ENCODE measurements around the gene LCNL1. TPM values are rescaled to one million over a fixed set of nuclear protein-coding genes. Genes with fewer than 3 reads are reported as not detected.

Gene LCNL1
- total RNA-seq, 2 experiments from 2014 or later = not detected

DNA sequence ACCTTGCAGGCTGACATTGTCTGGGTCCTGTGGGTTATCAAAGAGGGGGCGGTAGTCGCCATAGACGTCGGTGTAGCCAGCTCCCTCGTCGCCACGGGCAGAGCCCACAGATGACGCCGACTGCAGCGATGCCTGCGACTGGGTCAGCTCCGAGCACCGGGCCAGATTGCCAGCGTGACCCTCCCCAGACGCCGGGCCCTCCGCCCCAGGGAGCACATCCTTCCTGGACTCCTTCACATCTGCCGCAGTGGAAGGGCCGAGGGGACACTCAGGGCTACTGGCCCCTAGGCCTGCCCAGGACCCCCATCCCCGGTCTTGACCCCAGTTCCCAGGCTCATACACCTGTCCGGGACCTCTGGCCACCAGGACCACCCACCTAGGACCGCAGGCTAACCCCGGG lies 31.4 kb downstream of the LCNL1 start:
- intact Hi-C loops (cut with micrococcal nuclease) = no loop called here
- no peaks in the 10 kb centered on the region for H3K4me1 Mint-ChIP-seq (ENCODE audit: low read depth)
- ChIA-PET CTCF (interaction anchor here (1.6 kb wide), 1 partner anchor 15 kb away, joined by 4 read pairs; no protein-coding TSS in a partner anchor), POLR2A (no interaction called here)
- no peaks in the 10 kb centered on the region for H3K36me3 Mint-ChIP-seq
- no peaks in the 10 kb centered on the region for H3K27me3 Mint-ChIP-seq
- no peak overlapping the region for H3K4me3 Mint-ChIP-seq
- DNase-seq = no peak
- no peaks in the 10 kb centered on the region for H3K9me3 Mint-ChIP-seq
- no peak overlapping the region for H3K27ac Mint-ChIP-seq

DNA sequence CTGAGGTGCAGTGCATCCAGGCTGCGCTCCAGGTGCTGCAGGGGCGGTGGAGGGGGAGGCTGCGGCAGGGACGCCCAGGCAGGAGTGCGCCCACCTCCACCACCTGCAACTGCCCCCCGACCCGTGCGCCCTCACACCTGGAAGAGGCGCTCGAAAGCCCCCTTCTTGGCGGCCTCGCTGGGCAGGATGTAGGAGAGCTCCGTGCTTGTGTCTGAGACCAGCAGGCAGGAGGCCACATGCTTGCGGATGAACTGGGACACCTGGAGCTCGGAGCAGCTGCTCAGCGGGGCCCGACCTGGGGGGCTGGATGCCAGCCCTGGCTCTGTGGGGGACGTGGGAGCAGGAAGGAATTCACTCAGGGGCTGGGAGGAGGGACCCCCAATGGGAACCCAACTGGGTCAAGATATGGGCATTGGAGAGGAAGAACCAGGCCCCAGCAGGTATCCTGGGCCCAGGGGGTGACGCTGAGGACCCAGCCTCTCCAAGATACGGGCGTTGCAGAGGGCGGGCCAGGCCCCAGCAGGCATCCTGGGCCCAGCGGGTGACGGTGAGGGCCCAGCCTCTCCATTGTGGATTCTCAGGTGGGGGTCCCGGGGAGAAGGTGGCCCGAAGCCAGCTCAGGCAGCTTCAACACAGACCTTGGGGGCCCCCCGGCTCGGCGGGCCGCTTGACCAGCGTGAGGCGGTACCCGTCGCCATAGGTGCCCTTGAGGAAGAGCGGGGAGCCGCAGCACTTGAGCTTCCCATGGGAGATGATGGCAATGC lies 32.2 kb downstream of the LCNL1 start:
- no peak for DNase-seq
- Mint-ChIP-seq H3K4me1 (ENCODE audit: low read depth) (no peaks in the 10 kb centered on the region), H3K27ac (no peak overlapping the region), H3K4me3 (no peak overlapping the region), H3K9me3 (no peaks in the 10 kb centered on the region), H3K27me3 (no peaks in the 10 kb centered on the region), H3K36me3 (no peaks in the 10 kb centered on the region)
- intact Hi-C loops (cut with micrococcal nuclease) = no loop called here
- ChIA-PET POLR2A (no interaction called here), CTCF (interaction anchor here (1.6 kb wide), 1 partner anchor 14 kb away, joined by 4 read pairs; no protein-coding TSS in a partner anchor)

DNA sequence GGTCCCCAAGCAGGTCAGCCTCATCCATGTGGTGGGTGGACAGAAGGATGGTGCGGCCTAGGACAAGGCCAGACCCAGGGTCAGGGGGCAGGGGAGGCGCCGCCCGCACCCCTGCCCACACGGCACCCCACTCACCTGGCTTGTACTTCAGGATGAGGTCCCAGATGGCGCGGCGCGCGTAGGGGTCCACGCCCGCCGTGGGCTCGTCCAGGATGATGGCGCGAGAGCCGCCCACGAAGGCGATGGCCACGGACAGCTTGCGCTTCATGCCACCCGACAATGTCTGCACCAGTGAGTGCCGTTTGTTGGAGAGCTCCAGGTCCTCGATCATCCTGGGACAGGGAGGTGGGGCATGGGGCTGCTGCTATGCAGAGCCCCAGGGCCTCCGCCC lies 32.7 kb downstream of the LCNL1 start:
- H3K27me3 Mint-ChIP-seq = no peaks in the 10 kb centered on the region
- ChIA-PET CTCF (interaction anchor here (1.6 kb wide), 1 partner anchor 14 kb away, joined by 4 read pairs; no protein-coding TSS in a partner anchor), POLR2A (no interaction called here)
- H3K36me3 Mint-ChIP-seq = no peaks in the 10 kb centered on the region
- no peaks in the 10 kb centered on the region for H3K4me1 Mint-ChIP-seq (ENCODE audit: low read depth)
- intact Hi-C loops (cut with micrococcal nuclease) = no loop called here
- no peaks in the 10 kb centered on the region for H3K9me3 Mint-ChIP-seq
- no peak for DNase-seq
- no peak overlapping the region for H3K4me3 Mint-ChIP-seq
- H3K27ac Mint-ChIP-seq = no peak overlapping the region

DNA sequence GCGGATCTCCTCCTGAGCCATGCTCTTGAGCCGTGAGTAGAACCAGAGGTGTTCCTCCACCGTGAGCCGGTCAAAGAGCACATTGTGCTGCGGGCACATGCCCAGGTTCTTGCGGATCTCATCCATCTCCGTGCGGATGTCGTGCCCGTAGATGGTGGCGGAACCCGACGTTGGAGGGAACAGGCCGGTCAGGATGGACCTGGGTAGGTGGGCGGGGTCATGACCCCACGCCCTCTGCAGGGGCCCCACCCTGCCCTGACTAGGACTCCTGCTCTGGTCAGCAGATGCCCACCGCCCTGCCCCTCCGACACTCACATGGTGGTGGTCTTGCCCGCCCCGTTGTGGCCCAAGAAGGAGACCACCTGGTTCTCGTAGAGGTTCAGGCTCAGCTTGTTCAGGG lies 33.2 kb downstream of the LCNL1 start:
- Mint-ChIP-seq H3K4me3 (no peak overlapping the region), H3K27me3 (no peaks in the 10 kb centered on the region), H3K36me3 (no peaks in the 10 kb centered on the region), H3K4me1 (ENCODE audit: low read depth) (no peaks in the 10 kb centered on the region), H3K27ac (no peak overlapping the region), H3K9me3 (no peaks in the 10 kb centered on the region)
- ChIA-PET POLR2A (no interaction called here), CTCF (no interaction called here)
- intact Hi-C loops (cut with micrococcal nuclease) = no loop called here
- no peak for DNase-seq

DNA sequence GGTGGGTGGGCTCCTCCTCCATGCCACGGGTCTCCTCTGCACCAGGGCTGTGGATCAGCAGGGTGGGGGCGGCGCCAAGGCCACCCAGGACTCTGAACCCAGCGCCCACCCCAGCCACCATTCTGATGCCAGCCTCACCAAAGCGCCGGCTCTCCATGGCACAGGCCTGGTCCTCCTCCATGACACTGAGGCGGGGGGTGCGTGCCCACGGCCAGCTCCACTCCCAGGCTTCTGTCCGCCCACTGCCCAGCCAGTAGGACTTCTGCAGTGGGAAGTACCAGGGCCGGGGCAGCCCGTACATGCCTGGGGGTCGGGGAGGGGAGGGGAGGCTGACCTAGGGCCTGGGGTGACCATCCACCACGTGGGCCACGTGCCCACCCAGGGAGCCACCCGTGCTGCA lies 33.6 kb downstream of the LCNL1 start:
- no peaks in the 10 kb centered on the region for H3K9me3 Mint-ChIP-seq
- no peak overlapping the region for H3K4me3 Mint-ChIP-seq
- intact Hi-C loops (cut with micrococcal nuclease) = no loop called here
- H3K4me1 Mint-ChIP-seq (ENCODE audit: low read depth) = no peaks in the 10 kb centered on the region
- POLR2A ChIA-PET = no interaction called here
- no peak overlapping the region for H3K27ac Mint-ChIP-seq
- H3K27me3 Mint-ChIP-seq = no peaks in the 10 kb centered on the region
- H3K36me3 Mint-ChIP-seq = no peaks in the 10 kb centered on the region
- CTCF ChIA-PET = no interaction called here
- no peak for DNase-seq

DNA sequence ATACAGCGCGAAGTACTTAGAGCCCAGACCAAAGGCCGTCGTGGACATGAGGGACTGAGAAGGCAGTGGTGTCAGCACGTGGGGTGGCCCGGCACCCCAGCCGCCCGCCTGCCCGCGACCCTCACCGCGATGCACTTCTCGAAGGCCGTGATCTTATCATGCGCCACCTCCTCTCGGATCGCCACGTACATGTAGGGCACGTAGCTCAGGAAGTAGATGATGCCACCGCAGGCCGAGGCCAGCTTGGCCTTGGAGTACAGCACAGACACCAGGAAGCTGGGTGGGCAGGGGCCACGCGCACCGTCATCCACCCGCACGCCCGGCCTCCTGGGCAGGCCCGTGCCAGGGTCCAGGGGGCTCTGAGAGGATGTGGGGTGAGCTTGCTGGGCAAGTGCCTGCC lies 34.3 kb downstream of the LCNL1 start:
- Mint-ChIP-seq H3K4me1 (ENCODE audit: low read depth) (no peaks in the 10 kb centered on the region), H3K27ac (no peak overlapping the region), H3K27me3 (no peaks in the 10 kb centered on the region), H3K36me3 (no peaks in the 10 kb centered on the region), H3K9me3 (no peaks in the 10 kb centered on the region), H3K4me3 (no peak overlapping the region)
- intact Hi-C loops (cut with micrococcal nuclease) = no loop called here
- no peak for DNase-seq
- ChIA-PET CTCF (no interaction called here), POLR2A (no interaction called here)

DNA sequence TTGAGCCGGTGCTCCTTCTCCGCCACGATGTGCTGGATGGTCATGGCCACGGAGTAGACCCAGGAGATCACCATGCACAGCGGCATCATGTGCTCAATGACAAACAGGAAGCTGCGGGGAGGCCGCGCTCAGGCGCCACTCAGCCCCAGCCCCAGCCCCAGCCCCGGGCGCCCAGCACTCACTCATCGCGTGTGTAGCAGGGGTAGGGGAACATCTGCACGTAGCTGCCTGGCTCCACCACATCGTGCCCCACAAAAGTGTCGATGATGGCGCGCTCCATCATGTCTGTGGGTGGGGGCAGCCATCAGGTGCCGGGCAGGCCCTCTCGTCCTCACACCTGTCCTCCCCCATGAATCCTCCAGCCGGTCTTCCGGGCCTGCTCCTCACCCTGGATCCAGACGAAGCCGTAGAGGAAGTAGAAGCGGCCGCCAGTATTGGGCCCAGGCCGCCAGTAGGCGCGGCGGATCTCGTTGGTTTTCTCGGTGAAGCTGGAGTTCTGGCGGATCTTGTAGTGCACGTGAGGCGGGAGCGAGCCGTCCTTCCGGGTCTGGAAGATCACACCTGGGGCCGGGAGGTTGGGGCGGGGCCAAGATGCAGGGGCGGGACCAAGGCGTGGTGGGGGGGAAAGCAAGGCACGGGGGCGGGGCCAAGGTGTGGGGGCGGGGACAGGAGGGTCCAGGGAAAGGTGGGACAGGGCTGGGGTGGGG lies 35.2 kb downstream of the LCNL1 start:
- no peak overlapping the region for H3K27ac Mint-ChIP-seq
- H3K27me3 Mint-ChIP-seq = no peaks in the 10 kb centered on the region
- H3K36me3 Mint-ChIP-seq = no peaks in the 10 kb centered on the region
- CTCF ChIA-PET = no interaction called here
- no peak for DNase-seq
- H3K4me3 Mint-ChIP-seq = no peak overlapping the region
- POLR2A ChIA-PET = no interaction called here
- H3K9me3 Mint-ChIP-seq = no peaks in the 10 kb centered on the region
- H3K4me1 Mint-ChIP-seq (ENCODE audit: low read depth) = no peaks in the 10 kb centered on the region
- intact Hi-C loops (cut with micrococcal nuclease) = no loop called here

DNA sequence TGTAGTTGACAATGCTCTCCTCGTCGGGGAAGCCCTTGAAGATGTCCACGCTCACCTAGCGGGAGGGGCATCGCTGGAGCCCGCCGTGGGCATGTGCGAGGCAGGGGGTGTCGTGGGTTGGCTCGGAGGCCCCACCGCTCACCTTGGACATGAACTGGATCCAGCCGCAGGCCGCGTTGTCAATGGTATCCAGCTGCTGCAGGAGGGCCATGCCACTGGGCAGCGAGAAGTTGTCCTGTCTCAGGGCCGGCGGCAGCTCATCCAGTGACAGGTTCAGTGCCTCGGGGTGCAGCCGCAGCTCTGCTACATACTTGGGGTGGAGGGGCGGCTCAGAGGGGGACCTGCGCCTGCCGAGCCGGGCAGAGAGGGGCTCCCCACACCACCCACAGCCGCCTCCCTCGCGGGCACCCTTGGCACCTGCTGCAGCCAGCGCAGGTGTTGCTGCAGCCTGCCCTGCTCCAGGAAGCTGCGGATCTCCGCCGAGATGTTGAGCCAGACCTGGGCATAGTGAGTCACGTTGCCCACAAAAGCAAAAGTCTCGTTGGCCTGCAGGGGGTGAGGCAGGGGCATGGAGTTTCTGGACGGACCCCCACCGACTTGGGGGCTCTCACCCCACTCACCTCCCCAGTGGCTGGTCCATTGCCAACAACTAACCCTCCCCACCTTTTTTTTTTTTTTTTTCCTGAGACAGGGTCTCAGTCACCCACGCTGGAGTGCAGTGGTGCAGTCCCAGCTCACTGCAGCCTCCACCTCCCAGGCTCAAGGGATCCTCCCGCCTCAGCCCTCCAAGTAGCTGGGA lies 36.2 kb downstream of the LCNL1 start:
- no peak overlapping the region for H3K27ac Mint-ChIP-seq
- H3K36me3 Mint-ChIP-seq = no peaks in the 10 kb centered on the region
- no peaks in the 10 kb centered on the region for H3K27me3 Mint-ChIP-seq
- ChIA-PET CTCF (interaction anchor here (1.1 kb wide), 1 partner anchor 28 kb away, joined by 3 read pairs; the partner anchor contains the start of gene NPDC1), POLR2A (no interaction called here)
- H3K9me3 Mint-ChIP-seq = no peaks in the 10 kb centered on the region
- no peak overlapping the region for H3K4me3 Mint-ChIP-seq
- intact Hi-C loops (cut with micrococcal nuclease) = no loop called here
- H3K4me1 Mint-ChIP-seq (ENCODE audit: low read depth) = no peaks in the 10 kb centered on the region
- no peak for DNase-seq

DNA sequence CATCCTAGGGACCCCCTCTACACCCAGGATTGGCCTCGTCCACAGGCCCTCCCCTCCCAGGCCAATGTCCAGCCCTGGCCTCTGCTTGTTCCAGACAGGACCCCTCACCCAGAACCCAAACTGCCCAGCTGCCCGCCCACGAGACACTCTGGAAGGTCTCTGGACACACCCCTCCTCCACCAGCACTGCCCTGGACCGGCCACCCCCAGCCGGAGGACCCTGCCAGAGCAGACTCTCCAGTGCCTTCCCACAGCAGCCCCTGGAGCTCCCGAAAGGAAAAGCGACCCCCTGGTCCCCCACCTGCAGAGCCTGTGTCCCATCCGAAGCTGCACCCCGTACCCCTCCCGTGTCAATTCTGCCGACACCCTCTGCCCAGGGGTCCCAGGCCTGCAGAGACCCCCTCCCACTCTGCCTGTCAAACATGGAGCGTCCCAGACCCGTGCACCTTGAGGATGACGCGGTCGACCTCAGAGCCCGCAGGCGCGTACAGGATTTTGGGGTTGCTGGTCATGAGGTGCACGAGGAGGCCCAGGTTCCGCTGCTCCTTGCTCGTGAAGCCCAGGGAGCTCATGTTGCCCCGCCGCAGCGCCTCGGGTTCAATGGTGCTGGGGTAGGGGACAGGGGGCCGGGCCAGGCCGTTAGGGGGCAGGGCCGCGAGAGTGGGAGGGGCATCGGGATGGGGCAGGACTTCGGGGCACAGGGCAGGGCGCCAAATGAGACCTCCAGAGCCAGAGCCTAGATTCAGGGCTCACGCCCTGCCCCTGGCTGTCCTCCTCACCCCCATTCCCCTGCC lies 37.3 kb downstream of the LCNL1 start:
- Mint-ChIP-seq H3K36me3 (no peaks in the 10 kb centered on the region), H3K4me3 (no peak overlapping the region), H3K9me3 (no peaks in the 10 kb centered on the region), H3K27ac (no peak overlapping the region), H3K4me1 (ENCODE audit: low read depth) (no peaks in the 10 kb centered on the region), H3K27me3 (no peaks in the 10 kb centered on the region)
- intact Hi-C loops (cut with micrococcal nuclease) = no loop called here
- ChIA-PET CTCF (interaction anchor here (2.3 kb wide), 1 partner anchor 10 kb away, joined by 12 read pairs; no protein-coding TSS in a partner anchor), POLR2A (no interaction called here)
- DNase-seq = no peak

DNA sequence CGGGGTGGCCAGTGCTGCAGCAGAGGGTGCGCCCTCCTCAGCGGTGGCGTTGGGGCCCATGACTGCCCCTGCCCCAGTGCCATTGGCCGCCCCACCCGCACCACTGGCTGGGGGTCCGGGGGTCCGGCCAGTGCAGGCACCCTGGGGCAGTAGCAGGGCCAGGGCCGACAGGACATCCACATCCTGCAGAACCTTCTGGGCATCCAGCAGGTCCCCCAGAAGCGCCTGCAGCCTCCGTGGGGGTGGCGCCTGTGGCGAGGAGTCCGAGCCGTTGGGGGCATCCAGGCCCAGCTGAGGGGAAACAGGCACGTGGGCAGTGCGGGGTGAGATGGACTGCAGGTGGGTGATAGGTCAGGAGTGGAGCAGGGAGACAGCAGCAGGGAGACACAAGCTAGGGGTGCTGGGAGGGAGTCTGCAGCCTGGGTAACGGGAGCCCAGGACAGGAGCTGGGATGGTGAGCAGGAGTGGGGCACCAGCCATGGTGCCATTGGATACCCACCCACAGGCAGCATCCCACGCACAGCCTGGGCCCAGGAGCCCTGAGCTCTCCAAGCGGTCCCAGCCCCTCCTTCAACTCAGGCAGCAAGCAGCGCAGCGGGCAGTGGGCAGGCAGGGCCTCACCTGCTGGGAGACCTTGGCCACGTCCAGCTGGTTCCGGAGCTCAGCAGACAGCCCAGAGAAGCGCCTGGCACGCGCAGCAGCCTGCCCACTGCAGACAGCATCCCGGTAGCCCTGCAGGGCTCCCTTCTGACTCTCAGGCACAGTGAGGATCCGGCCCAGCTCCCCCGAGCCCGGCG lies 38.2 kb downstream of the LCNL1 start:
- Mint-ChIP-seq H3K27me3 (no peaks in the 10 kb centered on the region), H3K9me3 (no peaks in the 10 kb centered on the region), H3K4me3 (no peak overlapping the region), H3K36me3 (no peaks in the 10 kb centered on the region), H3K4me1 (ENCODE audit: low read depth) (no peaks in the 10 kb centered on the region), H3K27ac (no peak overlapping the region)
- intact Hi-C loops (cut with micrococcal nuclease) = no loop called here
- CTCF ChIA-PET = interaction anchor here (2.3 to 2.8 kb wide), 2 partner anchors 9 to 14 kb away, joined by 12 to 14 read pairs; no protein-coding TSS in a partner anchor
- no peak for DNase-seq
- POLR2A ChIA-PET = no interaction called here

DNA sequence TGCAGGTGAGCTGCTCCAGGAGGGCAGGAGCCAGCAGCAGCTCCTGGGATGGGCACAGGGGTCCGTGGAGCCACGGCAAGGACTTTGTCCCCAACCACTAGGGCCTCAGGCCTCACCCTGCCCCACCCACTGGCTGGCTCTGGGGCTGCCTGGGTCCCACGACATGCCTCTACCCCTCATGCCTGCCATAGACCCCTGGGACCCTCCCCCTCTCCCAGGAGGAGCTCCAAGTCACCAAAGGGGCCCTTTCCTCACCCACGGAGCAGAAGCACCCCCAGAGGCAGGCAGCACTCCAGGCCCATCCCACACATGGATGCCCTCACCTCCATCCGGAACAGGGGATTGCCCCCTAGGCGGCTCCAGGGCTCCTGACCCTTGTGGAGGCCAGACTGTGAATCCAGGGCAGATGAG lies 38.8 kb downstream of the LCNL1 start:
- Mint-ChIP-seq H3K27ac (no peak overlapping the region), H3K36me3 (no peaks in the 10 kb centered on the region), H3K27me3 (no peaks in the 10 kb centered on the region), H3K4me1 (ENCODE audit: low read depth) (no peaks in the 10 kb centered on the region), H3K4me3 (no peak overlapping the region), H3K9me3 (no peaks in the 10 kb centered on the region)
- ChIA-PET CTCF (interaction anchor here (0.8 to 2.8 kb wide), 3 partner anchors 8 to 180 kb away, joined by 4 to 14 read pairs (median 12); partner anchors contain the start of gene AJM1), POLR2A (no interaction called here)
- intact Hi-C loops (cut with micrococcal nuclease) = no loop called here
- DNase-seq = no peak

Measured in activated CD4-positive, alpha-beta memory T cell treated with anti-CD3 and anti-CD28 coated beads for 36 hours (primary cell).